Ectodermal cell (in vitro differentiated cells): ENCODE results near the gene PSG11.
"Not testable (repeated sequence)": the region's sequence is repeated elsewhere in the genome, so short reads cannot be mapped to it uniquely, and the experiment has no call there.

ENCODE experiments used
- H3K27ac ChIP-seq: 2 replicates; pipeline ENCODE4 v1.7.0; 2013; ENCODE audit warnings: mild to moderate bottlenecking, low read depth, low read length; ENCODE audit not compliant: insufficient read depth, poor library complexity, severe bottlenecking
- H3K27me3 ChIP-seq: 2 replicates; pipeline ENCODE4 v1.7.0; 2013; ENCODE audit warnings: mild to moderate bottlenecking, low read length; ENCODE audit not compliant: insufficient read depth, control insufficient read depth, poor library complexity, severe bottlenecking
- H3K36me3 ChIP-seq: one replicate; pipeline ENCODE4 v1.7.0; 2013; ENCODE audit warnings: low read length; ENCODE audit not compliant: control insufficient read depth, insufficient read depth
- H3K4me1 ChIP-seq: one replicate; pipeline ENCODE4 v1.7.0; 2013; ENCODE audit warnings: low read length; ENCODE audit not compliant: control insufficient read depth, insufficient read depth
- H3K4me3 ChIP-seq: 2 replicates; pipeline ENCODE4 v1.7.0; 2013; ENCODE audit warnings: low read depth, low read length, control low read depth; ENCODE audit not compliant: insufficient read depth
- H3K9me3 ChIP-seq: 2 replicates; pipeline ENCODE4 v1.7.0; 2013; ENCODE audit warnings: mild to moderate bottlenecking, low read length, moderate library complexity; ENCODE audit not compliant: control insufficient read depth
- WGBS, 2 experiments: methylation state at CpG; one replicate each; pipeline ENCODE4 v1.1.7; 2013; ENCODE audit warnings: missing lambda C conversion rate in 2 of 2; 5-methylcytosine and 5-hydroxymethylcytosine counted together

The PSG11 gene

DNA sequence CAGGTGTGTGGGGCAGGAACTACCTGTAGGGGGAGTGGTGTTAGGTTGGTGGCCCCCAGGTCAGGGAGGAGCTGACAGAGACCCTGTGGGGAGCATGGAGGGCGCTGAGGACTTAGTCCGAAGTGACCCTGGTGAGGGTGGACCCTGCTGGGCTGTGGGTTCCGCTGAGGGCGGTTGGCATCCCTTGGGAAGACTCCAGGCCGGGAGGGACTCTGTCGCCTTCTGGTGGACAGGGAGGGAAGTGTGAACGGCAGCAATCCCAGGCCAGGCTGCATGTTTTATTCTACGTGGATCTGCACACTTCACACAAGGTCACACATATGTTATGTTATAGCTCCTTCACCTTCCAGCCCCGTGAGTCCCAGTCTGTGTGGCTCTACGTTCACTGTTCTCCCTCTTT is 1.7 kb upstream of the PSG11 start:
- H3K27ac ChIP-seq, H3K9me3 ChIP-seq, H3K4me1 ChIP-seq, H3K36me3 ChIP-seq, H3K4me3 ChIP-seq, H3K27me3 ChIP-seq: not testable (repeated sequence)
- 66 to 74% methylated on average over 10 of the region's 10 CpGs for WGBS, 2 experiments

DNA sequence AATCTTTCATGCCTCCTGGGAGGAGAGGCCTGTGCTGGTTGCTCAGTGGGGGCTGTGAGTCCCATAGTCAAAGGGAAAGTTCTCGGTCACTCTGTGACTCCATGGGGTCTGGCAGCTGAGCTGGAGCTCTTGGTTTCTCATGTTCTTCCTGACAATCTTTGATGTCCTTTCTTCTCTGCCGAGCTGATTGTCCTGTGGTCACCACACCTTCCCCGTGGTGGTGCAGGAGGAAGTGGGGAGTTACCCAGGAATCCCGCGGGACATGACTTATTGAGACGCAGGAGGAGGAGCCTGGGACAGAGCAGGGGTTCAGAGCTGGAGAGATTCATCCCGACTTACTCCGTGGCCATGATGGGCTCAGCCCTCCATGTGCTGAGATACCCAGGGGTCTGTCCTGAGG is 792 bp upstream of the PSG11 start:
- not testable (repeated sequence) for H3K4me1 ChIP-seq
- WGBS, 2 experiments: 91 to 94% methylated on average over 8 of the region's 8 CpGs

DNA sequence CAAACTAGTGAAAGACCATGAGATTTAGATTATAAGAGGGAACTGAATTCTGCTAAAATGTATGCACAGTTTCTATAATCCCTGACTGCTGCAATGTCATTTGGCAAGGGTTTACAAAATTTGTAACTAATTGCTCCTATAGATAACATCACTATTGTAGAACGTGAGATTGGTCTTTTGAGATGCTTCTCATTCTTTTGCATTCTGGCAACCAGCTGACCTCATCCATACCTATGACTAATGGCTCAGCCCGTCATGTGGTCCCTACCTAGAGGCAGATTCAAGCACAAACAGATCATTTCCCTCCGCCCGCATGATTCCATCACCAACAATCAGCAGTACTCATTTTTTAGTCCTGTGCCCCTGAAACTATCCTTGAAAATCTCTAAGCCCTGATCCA is 4.2 kb downstream of the PSG11 start:
- H3K36me3 ChIP-seq, H3K4me1 ChIP-seq, H3K27me3 ChIP-seq, H3K9me3 ChIP-seq, H3K27ac ChIP-seq, H3K4me3 ChIP-seq: not testable (repeated sequence)
- 86 to 87% methylated on average over 4 of the region's 4 CpGs for WGBS, 2 experiments

More for the DNA sequence above, 792 bp upstream of the PSG11 start:
- not testable (repeated sequence) for H3K27ac ChIP-seq, H3K36me3 ChIP-seq, H3K4me3 ChIP-seq, H3K9me3 ChIP-seq, H3K27me3 ChIP-seq

GRCh38 chr19:43021629-43022028 is 4.6 kb downstream of the PSG11 start:
- H3K4me1 ChIP-seq, H3K36me3 ChIP-seq, H3K27me3 ChIP-seq, H3K27ac ChIP-seq, H3K4me3 ChIP-seq, H3K9me3 ChIP-seq: not testable (repeated sequence)
- 79 to 86% methylated on average over 4 of the region's 4 CpGs for WGBS, 2 experiments

- H3K27ac ChIP-seq, H3K4me3 ChIP-seq, H3K4me1 ChIP-seq, H3K9me3 ChIP-seq, H3K36me3 ChIP-seq, H3K27me3 ChIP-seq: not testable (repeated sequence)
Observed at GRCh38 chr19:43019588-43019987, 6.7 kb downstream of the PSG11 start.

GRCh38 chr19:43005841-43006240 is 20.4 kb downstream of the PSG11 start:
- not testable (repeated sequence) for H3K4me1 ChIP-seq, H3K36me3 ChIP-seq, H3K27me3 ChIP-seq, H3K4me3 ChIP-seq, H3K27ac ChIP-seq, H3K9me3 ChIP-seq
- WGBS, 2 experiments: 87 to 93% methylated on average over 4 of the region's 4 CpGs

- H3K4me3 ChIP-seq, H3K36me3 ChIP-seq, H3K4me1 ChIP-seq, H3K27ac ChIP-seq, H3K27me3 ChIP-seq, H3K9me3 ChIP-seq: not testable (repeated sequence)
- WGBS, 2 experiments: 60 to 73% methylated on average over 4 of the region's 4 CpGs
Observed at GRCh38 chr19:43004846-43005245, 21.4 kb downstream of the PSG11 start.

- not testable (repeated sequence) for H3K27me3 ChIP-seq, H3K4me3 ChIP-seq, H3K27ac ChIP-seq, H3K4me1 ChIP-seq, H3K9me3 ChIP-seq, H3K36me3 ChIP-seq
- 83 to 100% methylated on average over 1 of the region's 1 CpG for WGBS, 2 experiments
Observed at GRCh38 chr19:43003634-43004033, 22.6 kb downstream of the PSG11 start.

GRCh38 chr19:43002948-43003347 is 23.3 kb downstream of the PSG11 start:
- not testable (repeated sequence) for H3K27ac ChIP-seq, H3K4me1 ChIP-seq, H3K27me3 ChIP-seq, H3K9me3 ChIP-seq, H3K4me3 ChIP-seq, H3K36me3 ChIP-seq
- WGBS, 2 experiments: 67 to 68% methylated on average over 1 of the region's 2 CpGs

DNA sequence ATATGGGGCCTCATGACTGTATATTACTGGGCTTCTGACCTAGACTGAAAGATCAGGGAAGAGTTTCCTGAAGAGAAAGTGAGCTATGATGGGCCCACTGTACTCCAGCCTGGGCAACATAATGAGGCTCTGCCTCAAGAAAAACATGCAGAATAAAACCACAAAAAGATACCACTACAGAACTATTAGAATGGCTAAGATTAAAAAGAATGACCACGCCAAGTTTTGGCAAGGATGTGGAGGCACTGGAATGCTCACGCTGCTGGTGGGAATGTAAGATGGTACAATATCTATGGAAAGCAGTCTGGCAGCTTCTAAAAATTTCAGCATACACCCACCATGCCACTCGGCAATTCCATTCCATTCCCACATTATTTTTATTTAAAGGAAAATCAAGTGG is 30.1 kb downstream of the PSG11 start:
- H3K27ac ChIP-seq, H3K4me1 ChIP-seq, H3K36me3 ChIP-seq, H3K27me3 ChIP-seq, H3K4me3 ChIP-seq, H3K9me3 ChIP-seq: not testable (repeated sequence)
- WGBS, 2 experiments: 80 to 91% methylated on average over 1 to 3 of the region's 3 CpGs

GRCh38 chr19:42992029-42992604 is 34.2 kb downstream of the PSG11 start:
- H3K4me1 ChIP-seq, H3K36me3 ChIP-seq, H3K27ac ChIP-seq, H3K27me3 ChIP-seq, H3K9me3 ChIP-seq, H3K4me3 ChIP-seq: not testable (repeated sequence)
- WGBS, 2 experiments: 85 to 92% methylated on average over 9 to 10 of the region's 10 CpGs
